A549 (cell line): Measurements from ENCODE around the gene CCDC157. TPM values are rescaled to one million over a fixed set of nuclear protein-coding genes. Genes with fewer than 3 reads are reported as not detected.
A peak's percentile ranks its signal among the peaks of the same experiment; 100 is the strongest.

Experiments
- ATAC-seq, 2 experiments: fragments of 200-7000 bp in 1 of 2; fragments of >200 bp in 1 of 2; cut with Nextera tagmentation in 1 of 2; cut with Tn5 transposase in 1 of 2; 3 replicates each; pipeline versions ENCODE4 v1.8.0 to v1.9.1; 2018 to 2020; ENCODE audit warnings: mild to moderate bottlenecking in 1 of 2, moderate library complexity in 1 of 2
- CTCF ChIA-PET: fragments of 300-600 bp; sonication (Branson Sonifier 250); formaldehyde crosslinking; extraction: SDS; loops from one replicate; lab custom pipeline; 2021; ENCODE audit warnings: antibody characterized with exemption, inconsistent platforms; lab: Yijun Ruan, JAX
- POLR2A ChIA-PET: fragments of 350-600 bp; formaldehyde crosslinking; extraction: SDS; loops from one replicate; lab custom pipeline; 2021; ENCODE audit warnings: antibody characterized with exemption, inconsistent platforms; lab: Yijun Ruan, JAX
- DNase-seq, 2 experiments: peaks; one replicate each; pipeline versions ENCODE4 v3.0.0 to v3.0.0-alpha.2; 2011 to 2016; ENCODE audit warnings: low read depth in 1 of 2, low spot score in 1 of 2
- FAIRE-seq: peaks from 2 replicates; lab custom pipeline; 2011; peaks lifted over from hg19 to GRCh38; lab: Jason Lieb, UNC
- H3K27ac ChIP-seq, 2 experiments: fragments of >200 bp; sonication (Bioruptor Twin); formaldehyde crosslinking; 3 replicates each; pipeline ENCODE4 v1.5.1; 2016 to 2017
- H3K4me1 ChIP-seq: fragments of >200 bp; sonication (Bioruptor Twin); formaldehyde crosslinking; 3 replicates; pipeline ENCODE4 v1.6.1; 2016
- H3K4me2 ChIP-seq: fragments of >200 bp; sonication (Bioruptor Twin); formaldehyde crosslinking; 3 replicates; pipeline ENCODE4 v1.6.1; 2016
- H3K4me3 ChIP-seq: fragments of >200 bp; sonication (Bioruptor Twin); formaldehyde crosslinking; 3 replicates; pipeline ENCODE4 v1.5.1; 2016
- H3K9me3 ChIP-seq: fragments of >200 bp; sonication (Bioruptor Twin); formaldehyde crosslinking; 3 replicates; pipeline ENCODE4 v1.6.1; 2016
- BCL3 ChIP-seq: fragments of >200 bp; sonication (Bioruptor Twin); formaldehyde crosslinking; IDR thresholded peaks from 3 replicates; pipeline ENCODE4 v1.6.1; 2016
- CHD2 ChIP-seq: fragments of 150-350 bp; IDR thresholded peaks from 2 replicates; pipeline ENCODE4 v1.6.1; 2014; ENCODE audit warnings: low read length; ENCODE audit not compliant: partially characterized antibody
- CHD4 ChIP-seq: fragments of 200-600 bp; sonication (generic); IDR thresholded peaks from 2 replicates; pipeline ENCODE4 v1.6.1; 2016; ENCODE audit warnings: antibody characterized with exemption, mild to moderate bottlenecking, borderline replicate concordance
- CTCF ChIP-seq: fragments of >200 bp; sonication (Bioruptor Twin); formaldehyde crosslinking; IDR thresholded peaks from 3 replicates; pipeline ENCODE4 v1.5.1; 2016
- EHF ChIP-seq: fragments of 250-450 bp; sonication (Bioruptor Pico); IDR thresholded peaks from 2 replicates; pipeline ENCODE4 v1.5.0; 2020; ENCODE audit warnings: mild to moderate bottlenecking
- EHMT2 ChIP-seq: fragments of 200-600 bp; sonication (generic); IDR thresholded peaks from 2 replicates; pipeline ENCODE4 v1.6.1; 2016; ENCODE audit warnings: antibody characterized with exemption, low read depth, mild to moderate bottlenecking, moderate library complexity
- EP300 ChIP-seq, 2 experiments: fragments of >200 bp; sonication (Bioruptor Twin); formaldehyde crosslinking; IDR thresholded peaks; 2 replicates in 1 of 2; 3 replicates in 1 of 2; pipeline ENCODE4 v1.6.1; 2016 to 2017
- FOSB ChIP-seq: fragments of 250-450 bp; sonication (Bioruptor Pico); IDR thresholded peaks from 2 replicates; pipeline ENCODE4 v1.5.0; 2020; ENCODE audit warnings: mild to moderate bottlenecking, moderate library complexity
- FOSL2 ChIP-seq, 2 experiments: fragments of 450-650 bp in 1 of 2; fragments of >200 bp in 1 of 2; sonication (Bioruptor Twin) in 1 of 2; formaldehyde crosslinking; IDR thresholded peaks; 2 replicates each; pipeline versions ENCODE4 v1.5.0 to v1.6.1; 2016 to 2020; ENCODE audit warnings: mild to moderate bottlenecking in 1 of 2, moderate library complexity in 1 of 2
- FOXS1 ChIP-seq: fragments of 250-450 bp; sonication (Bioruptor Pico); IDR thresholded peaks from 2 replicates; pipeline ENCODE4 v1.5.0; 2020; ENCODE audit warnings: mild to moderate bottlenecking, moderate library complexity
- GATA3 ChIP-seq: IDR thresholded peaks from 2 replicates; pipeline ENCODE4 v1.6.1; 2012; ENCODE audit warnings: borderline replicate concordance
- HOXB13 ChIP-seq: fragments of 250-450 bp; sonication (Bioruptor Pico); IDR thresholded peaks from 2 replicates; pipeline ENCODE4 v1.5.0; 2020; ENCODE audit warnings: low read depth, mild to moderate bottlenecking, moderate library complexity
- JUN ChIP-seq, 2 experiments: fragments of >200 bp; sonication (Bioruptor Twin); formaldehyde crosslinking; IDR thresholded peaks; 2 replicates in 1 of 2; 3 replicates in 1 of 2; pipeline ENCODE4 v1.6.1; 2016 to 2017
- JUNB ChIP-seq: fragments of >200 bp; sonication (Bioruptor Twin); formaldehyde crosslinking; IDR thresholded peaks from 2 replicates; pipeline ENCODE4 v1.6.1; 2016
- KDM5A ChIP-seq: fragments of 200-600 bp; sonication (generic); IDR thresholded peaks from 2 replicates; pipeline ENCODE4 v1.6.1; 2016; ENCODE audit warnings: antibody characterized with exemption, mild to moderate bottlenecking
- MAZ ChIP-seq: fragments of 150-350 bp; IDR thresholded peaks from 2 replicates; pipeline ENCODE4 v1.6.1; 2014; ENCODE audit warnings: antibody characterized with exemption, low read depth, low read length, borderline replicate concordance
- NFE2L2 ChIP-seq: fragments of 150-350 bp; conservative IDR thresholded peaks from 2 replicates; pipeline ENCODE4 v1.6.1; 2014; ENCODE audit warnings: low read length
- PBX3 ChIP-seq: IDR thresholded peaks from 2 replicates; pipeline ENCODE4 v1.6.1; 2012
- PHF8 ChIP-seq: fragments of 200-600 bp; sonication (generic); IDR thresholded peaks from 2 replicates; pipeline ENCODE4 v1.6.1; 2016; ENCODE audit warnings: low read depth, mild to moderate bottlenecking, antibody characterized with exemption, moderate library complexity, borderline replicate concordance
- POLR2A ChIP-seq: IDR thresholded peaks from 2 replicates; pipeline ENCODE4 v1.6.1; 2012; ENCODE audit warnings: mild to moderate bottlenecking, low read length
- RAD21 ChIP-seq, 2 experiments: fragments of >200 bp in 1 of 2; sonication (Bioruptor Twin) in 1 of 2; formaldehyde crosslinking in 1 of 2; IDR thresholded peaks in 1 of 2; conservative IDR thresholded peaks in 1 of 2; 2 replicates in 1 of 2; 3 replicates in 1 of 2; pipeline ENCODE4 v1.6.1; 2012 to 2018; ENCODE audit warnings: inconsistent platforms in 1 of 2
- SMC3 ChIP-seq: fragments of >200 bp; sonication (Bioruptor Twin); formaldehyde crosslinking; IDR thresholded peaks from 3 replicates; pipeline ENCODE4 v1.6.1; 2018; ENCODE audit warnings: inconsistent platforms
- TFCP2L1 ChIP-seq: fragments of 250-450 bp; sonication (Bioruptor Pico); IDR thresholded peaks from 2 replicates; pipeline ENCODE4 v1.5.0; 2021; ENCODE audit warnings: mild to moderate bottlenecking
- ZC3H11A ChIP-seq: fragments of 450-650 bp; IDR thresholded peaks from 2 replicates; pipeline ENCODE4 v1.6.1; 2014; ENCODE audit warnings: antibody characterized with exemption, mild to moderate bottlenecking
- ZNF302 ChIP-seq: fragments of 250-450 bp; sonication (Bioruptor Pico); IDR thresholded peaks from 2 replicates; pipeline ENCODE4 v1.9.0; 2021; ENCODE audit warnings: inconsistent platforms, mild to moderate bottlenecking, moderate library complexity
- ZSCAN20 ChIP-seq: fragments of 250-450 bp; sonication (Bioruptor Pico); IDR thresholded peaks from 2 replicates; pipeline ENCODE4 v1.8.0; 2022; ENCODE audit warnings: mild to moderate bottlenecking, moderate library complexity
- WGBS: methylation state at CpG from one replicate; pipeline ENCODE4 v1.1.6; 2017; ENCODE audit errors: missing lambda C conversion rate; 5-methylcytosine and 5-hydroxymethylcytosine counted together
- polyA plus RNA-seq, 4 experiments: library from polyadenylated mRNA; depleted of rRNA in 3 of 4; stranded (reverse); fragments of >200 nt; fragmentation: RNase III in 1 of 4; extraction: RNeasy Plus Mini Kit Qiagen cat#74134 plus additional on column Dnase treatment in 1 of 4; gene quantifications; 2 replicates in 3 of 4; 3 replicates in 1 of 4; pipeline ENCODE4 v1.2.3, GENCODE V29; 2011 to 2017

CCDC157 gene
- polyA plus RNA-seq, 2 of the 4 experiments (the other 2 are of a cell fraction) = 1.4 to 2.5 TPM

DNA sequence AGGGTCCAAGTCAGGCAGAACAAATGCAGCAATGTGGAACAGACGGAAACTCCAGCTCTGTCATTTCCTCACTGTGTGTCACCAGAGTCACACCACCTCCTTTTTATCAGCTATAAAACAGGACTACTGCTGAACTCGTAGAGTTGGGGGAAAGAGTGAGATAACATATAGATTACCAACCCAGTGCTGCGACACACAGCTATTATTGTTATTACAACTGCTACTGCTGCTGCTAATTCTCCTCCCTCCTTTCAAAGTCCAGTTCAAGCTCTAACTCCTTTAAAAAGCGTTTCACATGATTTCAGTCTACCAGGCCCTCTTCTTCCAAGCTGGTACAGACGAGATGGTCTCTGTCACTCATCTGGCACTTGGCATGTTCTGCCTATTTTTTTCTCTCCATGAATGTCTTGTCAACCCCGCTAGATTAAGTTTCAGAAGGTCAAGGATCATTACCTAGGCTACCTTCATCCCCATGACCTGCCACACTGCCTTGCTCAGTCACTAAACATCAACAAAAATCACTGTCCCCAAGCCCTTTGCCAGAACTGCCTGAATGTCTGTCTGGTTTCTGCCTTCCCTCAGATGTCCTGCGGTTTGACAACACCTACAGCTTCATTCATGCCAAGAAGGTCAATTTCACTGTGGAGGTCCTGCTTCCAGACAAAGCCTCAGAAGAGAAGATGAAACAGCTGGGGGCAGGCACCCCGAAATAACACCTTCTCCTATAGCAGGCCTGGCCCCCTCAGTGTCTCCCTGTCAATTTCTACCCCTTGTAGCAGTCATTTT is 65.1 kb downstream of the CCDC157 start:
- peaks cover 57% of the 10 kb centered on the region for H3K4me1 ChIP-seq
- POLR2A ChIA-PET = interaction anchor here (1.3 to 3.1 kb wide), 3 partner anchors 8 to 35 kb away, joined by 6 to 12 read pairs (median 9); partner anchors contain the start of genes RNF215 and SEC14L2
- H3K9me3 ChIP-seq = no peaks in the 10 kb centered on the region
- 35% methylated on average over 8 of the region's 8 CpGs for WGBS
- no peak for DNase-seq
- no peak for FAIRE-seq
- peak overlapping the region; percentile 87 for H3K4me2 ChIP-seq
- TF ChIP-seq PHF8 (no peak), GATA3 (no peak), ZC3H11A (no peak), BCL3 (no peak), POLR2A (no peak), EP300 (IDR thresholded peaks at IDR 0.05) (no peak), ZSCAN20 (CRISPR knock-in tag) (no peak), KDM5A (no peak), HOXB13 (CRISPR knock-in tag) (no peak), PBX3 (no peak), EHMT2 (no peak), FOSL2 (IDR thresholded peaks at IDR 0.05) (no peak), FOSL2 (CRISPR knock-in tag; IDR thresholded peaks at IDR 0.05) (no peak), TFCP2L1 (CRISPR knock-in tag) (no peak), CTCF (no peak), CHD4 (no peak), EHF (CRISPR knock-in tag) (no peak), FOSB (no peak), CHD2 (no peak)
- ATAC-seq = no peak
- H3K4me3 ChIP-seq = peak overlapping the region; percentile 58; the same call in 2 of the 3 replicates
- CTCF ChIA-PET = interaction anchor here (0.7 to 2.9 kb wide), 6 partner anchors 9 to 34 kb away, joined by 3 to 15 read pairs (median 4); partner anchors contain the start of genes RNF215 and SEC14L2
- H3K27ac ChIP-seq = peak overlapping the region; percentile 97

- peak; percentile 75 to 86 for DNase-seq
- WGBS = 15% methylated on average over 15 of the region's 18 CpGs
- FAIRE-seq = no peak
- POLR2A ChIA-PET = interaction anchor here (0.6 to 3.1 kb wide), 8 partner anchors 9 to 226 kb away, joined by 3 to 12 read pairs (median 6); partner anchors contain the start of genes CASTOR1, RNF215 and SEC14L2
- Histone ChIP-seq H3K4me1 (peaks cover 51% of the 10 kb centered on the region), H3K4me3 (peak overlapping the region; percentile 58), H3K4me2 (peak overlapping the region; percentile 87), H3K9me3 (no peaks in the 10 kb centered on the region), H3K27ac (peak overlapping the region; percentile 97)
- CTCF ChIA-PET = interaction anchor here (0.7 to 2.9 kb wide), 8 partner anchors 9 to 213 kb away, joined by 3 to 15 read pairs (median 4); partner anchors contain the start of genes RNF215, SEC14L2 and SLC35E4
- peak; percentile 42 to 59; a peak in 5 of 6 replicates for ATAC-seq
- no peak for TF ChIP-seq ZNF302 (CRISPR knock-in tag)
- TF ChIP-seq ZC3H11A = no peak
- no peak for TF ChIP-seq JUN (IDR thresholded peaks at IDR 0.05)
- no peak for TF ChIP-seq CHD2
- peak; percentile 38 for TF ChIP-seq JUNB
- TF ChIP-seq SMC3 = no peak
- peak in 1 of 2 experiments; percentile 22; a peak in 1 of 5 replicates for TF ChIP-seq EP300 (IDR thresholded peaks at IDR 0.05)
- no peak for TF ChIP-seq TFCP2L1 (CRISPR knock-in tag)
- TF ChIP-seq BCL3 = no peak; the same call in 2 of the 3 replicates
- TF ChIP-seq CTCF = no peak
- no peak for TF ChIP-seq NFE2L2
- no peak for TF ChIP-seq MAZ
- TF ChIP-seq FOSL2 (IDR thresholded peaks at IDR 0.05) = peak; percentile 37
- TF ChIP-seq FOSL2 (CRISPR knock-in tag; IDR thresholded peaks at IDR 0.05) = peak; percentile 84
- TF ChIP-seq FOXS1 (CRISPR knock-in tag) = no peak
- TF ChIP-seq RAD21 (conservative IDR thresholded peaks at IDR 0.05 in 1 of 2, IDR thresholded peaks at IDR 0.05 in 1 of 2) = no peak
Measured at GRCh38 chr22:30422481-30423300, 65.9 kb downstream of the CCDC157 start.
